HG03159 (cell line): ENCODE results near the gene TFPI.

Source experiments
- ATAC-seq: cut with Tn5 transposase; IDR thresholded peaks from one replicate; pipeline ENCODE4 v1.9.1; 2021; ENCODE audit warnings: mild to moderate bottlenecking, moderate library complexity; ENCODE audit not compliant: unreplicated experiment

TFPI gene

DNA sequence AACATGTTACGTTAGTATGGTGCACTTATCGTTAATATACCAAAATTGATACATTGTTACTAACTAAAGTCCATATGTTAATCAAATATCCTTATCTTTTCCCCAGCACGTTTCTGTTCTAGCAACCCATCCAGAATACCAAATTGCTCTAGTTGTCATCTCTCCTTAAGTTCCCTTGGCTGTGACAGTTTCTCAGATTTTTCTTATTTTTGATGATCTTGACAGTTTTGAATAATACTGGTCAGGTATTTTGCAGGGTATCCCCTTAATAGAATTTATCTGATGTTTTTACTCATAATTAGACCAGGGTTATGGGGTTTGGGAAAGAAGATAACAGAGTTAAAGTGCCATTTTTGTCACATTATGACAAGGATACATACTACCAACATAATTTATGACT, 47.8 kb downstream of the TFPI start:
- no peak for ATAC-seq

GRCh38 chr2:187505065-187505672, 49.1 kb downstream of the TFPI start:
- ATAC-seq = no peak

DNA sequence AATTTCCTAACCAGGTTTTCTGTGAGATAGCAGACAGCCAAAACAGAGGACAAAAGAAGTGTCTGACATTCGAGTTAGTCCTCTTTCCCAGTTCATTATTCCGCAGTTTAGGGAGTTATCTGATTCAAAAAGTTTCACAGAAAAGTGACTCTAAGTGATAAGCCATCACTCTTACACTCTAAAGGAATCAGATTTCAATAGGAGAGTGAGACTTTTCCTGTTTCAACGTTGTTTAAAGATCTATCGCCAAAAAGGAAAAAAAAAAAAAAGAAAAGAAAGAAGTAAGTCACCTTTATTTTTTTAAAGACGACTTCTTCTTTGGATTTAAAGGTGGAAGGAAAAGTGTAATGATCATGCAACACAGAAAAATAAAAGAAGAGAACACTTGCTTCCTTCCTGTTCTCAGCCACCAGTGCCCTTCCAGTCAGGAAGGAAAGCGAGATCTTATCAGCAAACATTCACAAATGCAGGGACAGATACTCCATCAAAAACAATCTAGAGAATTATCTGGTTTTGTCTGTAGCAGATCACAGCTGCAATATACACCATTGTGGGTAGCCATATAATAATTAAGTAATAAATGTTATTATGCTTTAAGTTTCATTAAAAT, 49.8 kb downstream of the TFPI start:
- ATAC-seq = no peak

DNA sequence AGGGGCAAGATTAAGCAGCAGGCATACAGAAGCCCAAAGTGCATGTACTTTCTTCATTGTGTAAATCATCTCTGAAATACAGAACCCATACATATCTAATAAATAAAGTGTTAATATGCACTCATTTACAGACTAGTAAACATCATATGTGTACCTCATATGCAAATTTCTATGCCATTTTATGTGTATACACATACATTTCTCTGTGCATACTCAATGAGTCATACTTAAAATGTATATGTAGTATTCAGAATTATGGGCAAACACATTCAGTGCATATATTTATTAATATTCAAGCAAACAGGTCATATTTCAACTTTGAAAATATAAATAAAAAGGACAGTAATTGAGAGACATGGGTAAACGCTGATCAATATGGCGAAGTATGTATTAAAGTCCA, 50.5 kb downstream of the TFPI start:
- no peak for ATAC-seq

DNA sequence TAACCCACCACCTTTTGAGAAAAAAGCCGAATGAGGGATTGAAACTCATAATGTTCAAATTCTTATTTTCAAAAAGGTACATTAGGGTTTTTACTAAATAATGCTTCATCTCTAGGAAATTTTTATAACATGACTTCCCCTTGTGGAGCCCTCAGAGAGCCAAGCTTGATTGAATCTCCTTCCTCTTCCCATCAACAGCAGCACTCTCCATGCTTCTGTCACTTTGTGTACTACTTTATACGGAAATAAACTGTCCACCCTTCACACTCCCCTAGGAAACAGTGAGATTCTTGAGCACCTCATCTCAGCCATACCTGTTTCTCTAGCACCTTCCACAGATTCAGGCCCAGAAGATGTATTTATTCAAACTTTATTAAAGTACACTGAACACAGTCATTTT, 51.8 kb downstream of the TFPI start:
- ATAC-seq = no peak

GRCh38 chr2:187500585-187501359, 53.5 kb downstream of the TFPI start:
- ATAC-seq = no peak

DNA sequence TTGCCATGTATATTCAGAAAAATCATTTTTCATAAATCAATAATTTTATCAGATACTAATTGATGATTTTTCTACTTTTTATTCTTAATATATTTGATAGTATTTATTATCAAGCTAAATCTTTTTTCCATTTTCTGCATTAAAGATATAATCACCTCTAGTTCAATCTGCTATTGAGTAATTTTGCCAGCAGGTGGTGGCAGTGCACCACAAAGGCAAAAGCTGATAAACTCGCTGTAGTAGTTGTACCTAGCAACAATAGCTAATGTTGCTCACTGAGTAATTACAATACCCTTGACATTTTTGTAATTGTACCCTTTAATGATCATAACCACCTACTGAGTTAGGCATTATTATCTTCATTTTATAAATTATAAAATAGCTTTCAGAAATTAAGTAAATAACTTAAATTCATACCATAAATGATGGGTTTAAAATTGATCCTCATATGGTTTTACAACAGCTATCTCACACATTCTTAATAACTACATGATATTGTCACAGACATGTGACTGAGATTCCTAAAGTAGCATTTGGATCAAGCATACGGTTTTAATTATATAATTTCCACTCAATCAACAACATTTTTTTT, 54.2 kb downstream of the TFPI start:
- ATAC-seq = peak; percentile 99

GRCh38 chr2:187497858-187498463, 56.3 kb downstream of the TFPI start:
- no peak for ATAC-seq

- ATAC-seq = no peak
These were observed 57.1 kb downstream of the TFPI start for GRCh38 chr2:187497140-187497539.

DNA sequence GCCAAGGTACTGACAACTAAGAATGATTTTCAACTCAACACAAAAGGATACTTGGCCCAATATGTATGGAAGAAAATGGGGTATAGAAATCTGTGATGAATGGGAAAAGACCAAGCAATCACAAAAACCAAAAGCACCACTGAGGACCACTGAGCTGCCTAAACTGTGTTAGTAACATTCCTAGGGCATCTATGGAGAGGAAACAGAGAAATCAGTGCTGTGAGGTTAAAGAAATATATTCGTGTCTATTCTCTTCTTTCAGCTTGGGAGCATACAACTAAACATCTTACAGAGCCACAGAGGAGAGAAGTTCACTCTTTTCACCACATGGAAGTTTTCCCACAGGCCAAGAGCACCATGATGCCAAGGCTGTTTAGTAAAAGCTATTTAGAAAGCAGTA, 58.9 kb downstream of the TFPI start:
- ATAC-seq = no peak

DNA sequence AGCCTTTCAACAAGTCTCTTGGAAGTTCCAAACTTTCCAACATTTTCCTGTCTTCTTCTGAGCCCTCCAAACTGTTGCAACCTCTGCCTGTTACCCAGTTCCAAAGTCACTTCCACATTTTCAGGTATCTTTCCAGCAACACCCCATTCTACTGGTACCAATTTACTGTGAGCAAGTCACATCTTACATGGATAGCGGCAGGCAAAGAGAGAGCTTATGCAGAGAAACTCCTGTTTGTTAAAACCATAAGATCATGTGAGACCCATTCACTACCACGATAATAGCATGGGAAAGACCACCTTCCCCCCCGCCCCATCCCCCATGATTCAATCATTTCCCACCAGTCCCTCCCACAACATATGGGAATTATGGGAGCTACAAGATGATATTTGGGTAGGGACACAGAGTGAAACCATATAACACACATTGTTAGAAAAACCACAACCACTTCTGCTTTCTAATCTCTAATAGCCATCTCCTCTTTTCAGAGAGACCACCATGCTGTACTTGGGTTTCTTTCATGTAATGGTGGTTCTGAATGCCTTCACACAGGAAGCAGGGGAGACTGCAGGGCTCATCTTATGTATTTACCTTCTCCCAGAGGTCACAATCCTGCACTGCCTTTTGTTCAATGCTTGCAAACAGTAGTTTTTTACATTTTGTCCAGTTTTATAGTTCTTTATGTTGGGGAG, 60.2 kb downstream of the TFPI start:
- ATAC-seq = no peak

DNA sequence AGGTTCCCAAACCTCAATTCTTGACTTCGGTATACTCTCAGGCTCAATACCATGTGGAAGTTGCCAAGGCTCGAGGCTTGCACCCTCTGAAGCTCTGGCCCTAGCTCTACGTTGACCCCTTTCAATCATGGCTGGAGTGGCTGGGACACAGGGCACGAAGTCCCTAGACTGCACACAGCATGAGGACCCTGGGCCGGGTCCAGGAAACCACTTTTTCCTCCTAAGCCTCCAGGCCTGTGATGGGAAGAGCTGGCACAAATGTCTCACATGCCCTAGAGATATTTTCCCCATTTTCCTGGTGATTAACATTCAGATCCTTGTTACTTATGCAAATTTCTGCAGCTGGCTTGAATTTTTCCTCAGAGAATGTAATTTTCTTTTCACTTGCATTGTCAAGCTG, 61.1 kb downstream of the TFPI start:
- no peak for ATAC-seq

GRCh38 chr2:187486241-187486640, 68.0 kb downstream of the TFPI start:
- no peak for ATAC-seq

GRCh38 chr2:187485523-187485922, 68.7 kb downstream of the TFPI start:
- no peak for ATAC-seq

DNA sequence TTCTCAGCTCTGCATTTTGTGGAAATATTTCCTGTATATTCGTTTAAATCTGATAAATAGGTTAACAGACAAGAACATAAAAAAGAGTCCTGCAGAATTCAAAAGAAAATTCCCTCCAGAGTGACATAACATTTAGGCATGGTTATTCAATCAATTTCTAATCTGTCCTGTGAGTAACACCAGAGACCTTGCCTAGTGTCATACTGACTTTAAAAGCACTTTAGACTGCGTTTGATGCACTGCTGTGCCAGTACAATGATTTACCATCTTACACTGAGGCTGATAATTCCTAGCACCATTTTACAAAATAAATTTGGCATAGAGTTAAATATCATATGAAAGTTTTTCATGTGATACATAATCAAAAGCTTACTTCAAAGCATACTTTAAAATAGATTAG, 70.7 kb downstream of the TFPI start:
- no peak for ATAC-seq

GRCh38 chr2:187482796-187483195, 71.4 kb downstream of the TFPI start:
- peak; percentile 63 for ATAC-seq

DNA sequence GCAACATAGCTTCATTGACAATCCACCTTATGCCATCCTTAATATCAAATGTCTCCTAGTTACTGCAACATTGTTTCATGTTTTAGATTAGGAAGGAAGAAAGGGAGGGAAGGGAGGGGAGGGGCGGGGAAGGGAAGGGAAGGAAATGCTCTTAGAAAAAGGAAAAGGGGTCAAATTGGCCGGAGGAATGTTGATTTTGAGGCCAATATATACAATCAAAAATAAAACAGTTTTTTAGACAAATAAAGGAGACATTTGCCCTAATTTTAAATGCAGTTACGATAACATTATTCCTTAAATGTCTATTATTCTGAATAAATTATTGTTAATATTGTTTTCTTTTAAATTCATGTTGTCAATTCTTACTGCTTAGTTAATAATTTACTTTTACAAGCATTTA, 72.7 kb downstream of the TFPI start:
- no peak for ATAC-seq

GRCh38 chr2:187478719-187479118, 75.5 kb downstream of the TFPI start:
- ATAC-seq = no peak

DNA sequence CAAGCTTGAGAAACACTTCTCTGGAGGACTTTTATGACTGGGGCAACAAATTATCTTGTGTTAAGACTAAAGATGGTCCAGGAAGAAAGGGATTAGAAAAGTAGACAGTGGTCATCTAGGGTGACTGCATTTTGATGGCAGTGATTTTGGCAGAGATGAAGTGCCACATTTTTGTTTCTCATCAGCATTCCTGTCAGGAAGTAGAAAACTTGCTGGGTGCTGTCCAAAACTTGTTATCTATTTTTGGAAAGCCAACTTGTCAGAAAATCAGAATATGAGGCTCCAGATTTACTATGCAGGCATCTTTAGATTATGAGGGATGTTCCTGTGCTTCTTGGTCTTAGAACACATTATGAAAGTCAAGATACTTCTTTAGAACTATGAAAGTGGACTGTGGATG, 77.2 kb downstream of the TFPI start:
- ATAC-seq = no peak

DNA sequence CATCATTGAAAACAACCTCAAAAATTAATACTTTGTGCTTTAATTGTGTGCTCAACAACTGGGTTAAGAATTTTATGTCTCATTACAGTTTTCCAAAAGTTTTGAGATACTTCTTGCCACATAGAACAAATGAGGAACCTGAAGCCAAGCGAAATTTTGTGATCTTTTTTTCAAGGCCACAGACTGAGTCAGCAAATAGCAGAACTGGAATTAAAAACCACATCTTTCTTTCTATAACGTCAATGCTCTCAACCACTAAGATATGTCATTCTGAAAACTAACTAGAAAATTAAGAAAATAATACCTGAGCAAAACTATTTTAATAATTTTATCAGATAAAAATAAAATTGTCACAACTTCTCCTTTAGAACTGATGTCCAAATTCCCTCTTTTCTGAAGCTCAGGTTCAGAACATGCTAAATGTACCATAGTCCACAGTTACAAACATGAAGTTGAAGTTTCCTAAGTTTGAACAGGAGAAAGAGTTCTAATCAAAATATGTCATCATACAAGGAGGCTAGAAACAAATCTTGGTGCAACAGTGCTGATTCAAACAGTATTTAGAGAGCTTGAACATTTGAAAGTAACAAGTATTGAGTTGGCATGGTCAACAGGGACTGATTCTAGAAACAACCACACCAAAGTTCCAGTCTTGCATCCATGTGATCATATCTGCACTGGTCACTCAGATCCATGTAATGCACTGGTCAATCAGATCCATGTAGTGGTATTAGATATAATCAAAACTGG, 78.6 kb downstream of the TFPI start:
- ATAC-seq = peak; percentile 83
